Erythroblast (primary cell): Measurements from ENCODE around the gene COL6A1.

Experiments
- DNase-seq, 2 experiments: peaks; one replicate each; lab custom pipeline; 2025; lab: John Stamatoyannopoulos, UW
- GATA1 ChIP-seq: IDR thresholded peaks from 2 replicates; pipeline ENCODE4 v1.6.1; 2011; ENCODE audit warnings: low read depth, mild to moderate bottlenecking, control low read depth, low read length, moderate library complexity
- POLR2A ChIP-seq: IDR thresholded peaks from 2 replicates; pipeline ENCODE4 v1.6.1; 2011; ENCODE audit warnings: mild to moderate bottlenecking, low read length

The COL6A1 gene

GRCh38 chr21:45979651-45980050 lies 1.9 kb upstream of the COL6A1 start:
- DNase-seq, result no peak
- TF ChIP-seq GATA1 (no peak), POLR2A (no peak)

DNA sequence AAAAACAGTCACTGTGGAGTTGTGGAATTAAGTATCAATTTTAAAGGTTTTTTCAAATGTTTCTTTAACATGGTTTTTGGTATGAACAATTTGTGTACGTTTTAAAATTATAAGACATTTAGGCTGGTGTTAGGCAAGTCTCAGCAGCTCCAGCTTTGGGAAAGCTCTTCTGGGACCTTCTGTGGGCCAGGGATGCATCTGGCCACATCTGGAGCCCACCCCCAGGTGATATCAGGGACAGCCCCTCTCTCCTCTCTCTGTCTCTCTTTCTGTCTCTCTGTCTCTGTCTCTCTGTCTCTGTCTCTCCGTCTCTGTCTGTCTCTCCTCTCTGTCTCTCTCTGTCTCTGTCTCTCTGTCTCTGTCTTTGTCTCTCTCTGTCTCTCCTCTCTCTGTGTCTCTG lies 1.3 kb upstream of the COL6A1 start:
- TF ChIP-seq GATA1, result no peak
- no peak for TF ChIP-seq POLR2A
- DNase-seq, result no peak

- TF ChIP-seq GATA1 (no peak), POLR2A (no peak)
Measured at GRCh38 chr21:45980697-45981096, 873 bp upstream of the COL6A1 start.

GRCh38 chr21:45982092-45982757 lies 655 bp downstream of the COL6A1 start:
- no peak for DNase-seq

More at GRCh38 chr21:45980697-45981096, 873 bp upstream of the COL6A1 start:
- DNase-seq, result no peak

GRCh38 chr21:45982758-45983648 lies 1.4 kb downstream of the COL6A1 start:
- no peak for TF ChIP-seq POLR2A
- no peak for TF ChIP-seq GATA1
- DNase-seq, result no peak

More at GRCh38 chr21:45982092-45982757, 655 bp downstream of the COL6A1 start:
- no peak for TF ChIP-seq POLR2A
- no peak for TF ChIP-seq GATA1

- TF ChIP-seq GATA1 (no peak), POLR2A (no peak)
- no peak for DNase-seq
Measured at GRCh38 chr21:45983649-45983965, 2.0 kb downstream of the COL6A1 start.

GRCh38 chr21:45983981-45984551 lies 2.5 kb downstream of the COL6A1 start:
- DNase-seq, result no peak
- TF ChIP-seq GATA1, result no peak
- TF ChIP-seq POLR2A, result no peak

- TF ChIP-seq POLR2A (no peak), GATA1 (no peak)
- DNase-seq, result no peak
Measured at GRCh38 chr21:45984584-45985095, 3.1 kb downstream of the COL6A1 start.

DNA sequence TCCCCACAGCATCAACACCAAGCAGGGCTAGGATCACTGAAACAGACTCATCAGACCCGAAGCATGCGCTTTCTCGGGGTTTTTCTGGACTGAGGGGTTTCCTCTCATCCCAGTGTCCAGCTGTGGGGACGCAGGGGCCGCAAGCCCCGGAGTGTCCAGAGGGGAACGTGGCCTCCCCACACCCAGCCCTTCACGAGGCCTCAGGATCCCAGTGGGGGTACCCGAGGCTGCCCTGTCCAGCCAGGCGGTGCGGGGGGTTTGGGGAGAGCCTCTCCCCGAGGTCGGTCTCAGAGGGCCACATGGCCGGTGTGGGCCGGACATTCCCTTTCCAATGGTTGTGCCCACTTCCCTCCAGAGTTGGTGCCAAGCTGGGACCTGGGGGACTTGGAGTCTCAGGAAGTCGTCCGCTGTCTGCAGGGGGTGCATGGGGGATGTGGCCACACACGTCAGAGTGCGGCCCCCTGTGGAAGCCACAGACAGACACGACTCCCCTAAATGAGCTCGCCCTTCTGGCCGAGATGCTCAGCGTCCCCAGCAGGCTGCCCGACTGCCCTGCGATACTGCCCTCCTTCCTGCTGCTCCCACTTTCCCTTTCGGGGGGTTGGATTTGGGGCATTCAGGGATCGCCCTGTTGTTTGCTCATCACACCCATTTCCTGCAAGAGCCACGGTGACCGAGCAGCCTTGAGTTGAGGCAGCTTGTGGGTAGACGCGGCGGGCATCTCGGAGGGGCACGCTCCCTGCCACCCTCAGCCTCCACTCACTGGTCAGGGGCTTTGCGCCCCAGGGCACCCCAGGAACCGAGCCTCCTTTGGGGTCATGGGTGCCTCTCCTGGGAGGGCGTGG lies 4.1 kb downstream of the COL6A1 start:
- TF ChIP-seq GATA1 (no peak), POLR2A (no peak)

GRCh38 chr21:45986316-45987051 lies 4.9 kb downstream of the COL6A1 start:
- no peak for DNase-seq
- TF ChIP-seq GATA1 (no peak), POLR2A (no peak)

More for the DNA sequence above, 4.1 kb downstream of the COL6A1 start:
- DNase-seq, result no peak

- TF ChIP-seq GATA1 (no peak), POLR2A (no peak)
- no peak for DNase-seq
Measured at GRCh38 chr21:45987121-45987711, 5.6 kb downstream of the COL6A1 start.
